Activated CD4-positive, alpha-beta T cell treated with anti-CD3 and anti-CD28 coated beads, Interleukin-2, amount 10 ng/mL, durations not matched to agents 24 days and 14 days (primary cell): Measurements from ENCODE around the gene SDK2. TPM values are rescaled to one million over a fixed set of nuclear protein-coding genes. Genes with fewer than 3 reads are reported as not detected.

Source experiments
- DNase-seq: peaks from one replicate; pipeline ENCODE4 v3.0.0; 2022
- H3K27ac Mint-ChIP-seq: one replicate; pipeline ENCODE4 v1.8.0; 2022; ENCODE audit warnings: mild to moderate bottlenecking, mixed read lengths
- H3K27me3 Mint-ChIP-seq: one replicate; pipeline ENCODE4 v1.8.0; 2022; ENCODE audit warnings: mixed read lengths
- H3K36me3 Mint-ChIP-seq: one replicate; pipeline ENCODE4 v1.8.0; 2022; ENCODE audit warnings: low read depth, mild to moderate bottlenecking, mixed read lengths
- H3K4me1 Mint-ChIP-seq: one replicate; pipeline ENCODE4 v1.8.0; 2021; ENCODE audit warnings: mixed read lengths
- H3K4me3 Mint-ChIP-seq: one replicate; pipeline ENCODE4 v1.8.0; 2022; ENCODE audit warnings: mild to moderate bottlenecking, moderate library complexity, mixed read lengths
- H3K9me3 Mint-ChIP-seq: one replicate; pipeline ENCODE4 v1.8.0; 2021; ENCODE audit warnings: mixed read lengths
- intact Hi-C: fragments of 100-400 bp; cut with micrococcal nuclease; formaldehyde crosslinking; loops from one replicate; pipeline ENCODE4 v1.15.1; 2023
- total RNA-seq: library from RNA; stranded (reverse); gene quantifications from 2 replicates; pipeline ENCODE4 v1.2.3, GENCODE V29; 2022

The SDK2 gene
- total RNA-seq, 1 donor from 2014 or later = 0.42 TPM

- no peaks in the 10 kb centered on the region for H3K9me3 Mint-ChIP-seq
- H3K36me3 Mint-ChIP-seq = no peaks in the 10 kb centered on the region
- no peaks in the 10 kb centered on the region for H3K4me1 Mint-ChIP-seq
- no peaks in the 10 kb centered on the region for H3K27me3 Mint-ChIP-seq
- no peak overlapping the region for H3K27ac Mint-ChIP-seq
- no peak for DNase-seq
- intact Hi-C loops = no loop called here
- H3K4me3 Mint-ChIP-seq = no peak overlapping the region
These were observed 137.5 kb downstream of the SDK2 start for GRCh38 chr17:73506470-73507435.

DNA sequence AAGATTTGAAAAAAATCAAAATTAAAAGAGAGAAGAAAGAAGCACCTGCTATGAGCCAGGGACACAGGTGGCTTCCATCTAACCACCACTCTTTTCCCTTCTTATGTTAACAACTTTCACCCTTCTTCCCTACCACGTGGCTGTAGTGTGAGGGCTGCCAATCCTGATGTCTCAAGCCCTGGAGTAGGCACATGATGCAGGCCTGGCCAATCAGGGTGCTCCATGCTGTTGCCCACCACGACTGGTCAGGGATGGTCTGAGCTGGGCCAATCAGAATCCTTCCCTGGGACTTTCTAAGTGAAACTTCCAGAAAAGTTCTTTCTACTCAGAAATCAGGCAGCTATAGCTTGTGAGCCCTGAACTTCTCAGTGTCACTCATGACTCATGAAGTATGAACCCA, 140.7 kb downstream of the SDK2 start:
- intact Hi-C loops = no loop called here
- no peak overlapping the region for H3K4me3 Mint-ChIP-seq
- no peak for DNase-seq
- H3K9me3 Mint-ChIP-seq = no peaks in the 10 kb centered on the region
- H3K27ac Mint-ChIP-seq = no peak overlapping the region
- no peaks in the 10 kb centered on the region for H3K4me1 Mint-ChIP-seq
- no peaks in the 10 kb centered on the region for H3K27me3 Mint-ChIP-seq
- H3K36me3 Mint-ChIP-seq = no peaks in the 10 kb centered on the region

- no peaks in the 10 kb centered on the region for H3K27me3 Mint-ChIP-seq
- no peak overlapping the region for H3K27ac Mint-ChIP-seq
- H3K4me3 Mint-ChIP-seq = no peak overlapping the region
- no peaks in the 10 kb centered on the region for H3K36me3 Mint-ChIP-seq
- intact Hi-C loops = no loop called here
- no peak for DNase-seq
- H3K4me1 Mint-ChIP-seq = no peaks in the 10 kb centered on the region
- H3K9me3 Mint-ChIP-seq = no peaks in the 10 kb centered on the region
These were observed 143.7 kb downstream of the SDK2 start for GRCh38 chr17:73500414-73500999.

DNA sequence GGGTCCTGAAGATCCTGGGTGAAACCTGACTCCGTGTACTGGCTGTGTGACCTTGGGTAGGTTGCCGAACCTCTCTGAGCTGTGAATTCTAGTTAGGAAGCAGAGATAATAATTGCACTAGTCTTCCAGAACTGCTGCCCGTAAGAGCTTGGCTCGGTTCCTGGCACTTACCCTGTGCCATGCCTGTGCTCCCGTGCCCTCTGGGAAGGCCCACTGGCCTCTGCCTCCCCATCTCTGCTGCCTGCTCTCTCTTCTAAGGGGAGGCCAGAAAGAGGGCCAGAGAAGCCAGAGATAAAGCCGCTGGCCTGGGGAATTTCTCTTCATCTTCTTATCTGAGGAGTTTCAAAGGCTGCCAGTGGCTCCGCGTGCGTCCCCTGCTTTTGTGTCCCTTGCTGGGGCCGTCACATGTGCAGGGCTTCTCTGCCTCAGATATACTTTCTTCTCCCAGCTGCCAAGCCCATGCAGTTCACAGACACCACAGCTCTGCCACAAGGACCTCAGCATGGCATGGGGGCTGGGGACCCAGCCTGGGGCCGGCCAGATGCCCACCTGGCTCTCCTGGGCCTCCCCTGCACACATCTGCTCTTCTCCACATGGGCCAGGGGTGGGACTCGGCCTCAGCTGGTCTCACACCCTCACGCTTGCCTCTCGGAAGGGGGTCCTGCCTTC, 145.2 kb downstream of the SDK2 start:
- H3K4me1 Mint-ChIP-seq = no peaks in the 10 kb centered on the region
- no peaks in the 10 kb centered on the region for H3K27me3 Mint-ChIP-seq
- H3K36me3 Mint-ChIP-seq = no peaks in the 10 kb centered on the region
- H3K4me3 Mint-ChIP-seq = no peak overlapping the region
- no peaks in the 10 kb centered on the region for H3K9me3 Mint-ChIP-seq
- intact Hi-C loops = no loop called here
- no peak overlapping the region for H3K27ac Mint-ChIP-seq
- no peak for DNase-seq

DNA sequence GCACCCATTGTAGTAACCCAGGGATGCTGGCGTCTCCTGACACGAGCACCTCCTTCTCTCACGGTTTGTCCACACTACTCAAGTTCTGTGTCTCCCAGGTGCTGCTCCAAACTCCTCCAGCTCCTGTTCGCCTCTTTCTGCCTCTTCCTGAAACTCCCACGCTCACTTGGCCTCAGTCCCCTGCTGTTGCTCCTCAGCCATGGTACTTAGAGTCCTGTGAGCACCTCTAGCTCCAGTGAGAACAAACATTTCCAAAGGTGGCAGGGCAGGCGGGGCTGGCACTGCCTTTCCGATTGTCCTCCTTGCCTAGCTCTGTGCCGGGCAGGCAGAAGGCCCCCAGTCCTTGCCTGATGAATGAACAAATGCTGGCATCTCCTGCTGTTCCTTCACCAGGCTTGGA, 146.1 kb downstream of the SDK2 start:
- H3K9me3 Mint-ChIP-seq = no peaks in the 10 kb centered on the region
- no peak overlapping the region for H3K27ac Mint-ChIP-seq
- DNase-seq = no peak
- no peaks in the 10 kb centered on the region for H3K4me1 Mint-ChIP-seq
- intact Hi-C loops = no loop called here
- H3K27me3 Mint-ChIP-seq = no peaks in the 10 kb centered on the region
- H3K36me3 Mint-ChIP-seq = no peaks in the 10 kb centered on the region
- H3K4me3 Mint-ChIP-seq = no peak overlapping the region

- Mint-ChIP-seq H3K4me1 (no peaks in the 10 kb centered on the region), H3K36me3 (no peaks in the 10 kb centered on the region), H3K4me3 (no peak overlapping the region), H3K9me3 (no peaks in the 10 kb centered on the region), H3K27ac (no peak overlapping the region), H3K27me3 (no peaks in the 10 kb centered on the region)
- intact Hi-C loops = no loop called here
- DNase-seq = no peak
These were observed 146.5 kb downstream of the SDK2 start for GRCh38 chr17:73497721-73498120.

DNA sequence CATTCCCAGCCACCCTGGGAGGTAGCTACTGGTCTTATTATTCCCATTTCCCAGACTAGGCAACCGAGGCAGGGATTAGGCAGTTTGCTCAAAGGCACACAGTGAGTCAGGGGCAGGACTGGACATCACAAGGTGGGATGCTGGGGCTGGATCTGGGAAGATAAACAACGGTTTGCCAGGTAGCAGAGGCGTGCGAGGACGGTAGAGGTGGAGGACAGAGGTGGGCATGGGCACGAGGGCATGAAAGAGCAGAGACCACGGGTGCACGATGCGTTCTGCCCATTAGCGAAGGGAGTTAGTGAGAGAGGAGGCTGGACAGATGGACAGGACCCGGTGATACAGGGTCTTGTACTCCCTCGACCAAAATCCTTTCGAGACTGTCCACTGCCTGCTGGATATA, 148.0 kb downstream of the SDK2 start:
- Mint-ChIP-seq H3K4me3 (no peak overlapping the region), H3K9me3 (no peaks in the 10 kb centered on the region), H3K27me3 (no peaks in the 10 kb centered on the region), H3K4me1 (no peaks in the 10 kb centered on the region), H3K27ac (no peak overlapping the region), H3K36me3 (no peaks in the 10 kb centered on the region)
- intact Hi-C loops = no loop called here
- DNase-seq = no peak

- Mint-ChIP-seq H3K9me3 (no peaks in the 10 kb centered on the region), H3K4me3 (no peak overlapping the region), H3K27ac (no peak overlapping the region), H3K4me1 (no peaks in the 10 kb centered on the region), H3K36me3 (no peaks in the 10 kb centered on the region), H3K27me3 (no peaks in the 10 kb centered on the region)
- intact Hi-C loops = no loop called here
- no peak for DNase-seq
These were observed 148.6 kb downstream of the SDK2 start for GRCh38 chr17:73495641-73496040.

DNA sequence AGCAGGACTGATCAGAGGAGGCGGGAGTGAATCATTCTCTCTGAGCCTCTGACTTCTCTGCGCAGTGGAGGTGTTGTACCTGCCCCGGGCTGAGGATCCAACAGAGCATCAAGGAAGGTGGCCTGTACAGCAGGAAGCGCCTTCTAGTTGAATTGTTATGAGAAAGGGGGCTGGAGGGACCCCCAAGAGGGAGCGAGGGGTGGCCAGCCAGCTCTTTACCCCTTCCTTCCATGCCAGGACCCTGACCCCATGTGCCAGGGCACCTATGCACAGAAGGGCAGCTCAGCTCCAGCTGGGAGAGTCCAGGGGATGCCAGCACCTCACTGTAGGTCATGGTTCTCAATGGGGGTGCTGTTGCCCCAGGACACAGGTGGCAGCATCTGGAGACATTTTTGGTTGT, 149.3 kb downstream of the SDK2 start:
- H3K27me3 Mint-ChIP-seq = no peaks in the 10 kb centered on the region
- H3K27ac Mint-ChIP-seq = no peak overlapping the region
- H3K36me3 Mint-ChIP-seq = no peaks in the 10 kb centered on the region
- no peak overlapping the region for H3K4me3 Mint-ChIP-seq
- intact Hi-C loops = no loop called here
- H3K4me1 Mint-ChIP-seq = no peaks in the 10 kb centered on the region
- no peaks in the 10 kb centered on the region for H3K9me3 Mint-ChIP-seq
- no peak for DNase-seq

GRCh38 chr17:73493956-73494926, 150.0 kb downstream of the SDK2 start:
- no peaks in the 10 kb centered on the region for H3K27me3 Mint-ChIP-seq
- no peaks in the 10 kb centered on the region for H3K36me3 Mint-ChIP-seq
- intact Hi-C loops = no loop called here
- H3K9me3 Mint-ChIP-seq = no peaks in the 10 kb centered on the region
- H3K4me1 Mint-ChIP-seq = no peaks in the 10 kb centered on the region
- DNase-seq = no peak
- no peak overlapping the region for H3K4me3 Mint-ChIP-seq
- no peak overlapping the region for H3K27ac Mint-ChIP-seq

- Mint-ChIP-seq H3K4me1 (no peaks in the 10 kb centered on the region), H3K36me3 (no peaks in the 10 kb centered on the region), H3K27me3 (no peaks in the 10 kb centered on the region), H3K4me3 (no peak overlapping the region), H3K9me3 (no peaks in the 10 kb centered on the region), H3K27ac (no peak overlapping the region)
- intact Hi-C loops = no loop called here
- no peak for DNase-seq
These were observed 151.1 kb downstream of the SDK2 start for GRCh38 chr17:73492821-73493814.

DNA sequence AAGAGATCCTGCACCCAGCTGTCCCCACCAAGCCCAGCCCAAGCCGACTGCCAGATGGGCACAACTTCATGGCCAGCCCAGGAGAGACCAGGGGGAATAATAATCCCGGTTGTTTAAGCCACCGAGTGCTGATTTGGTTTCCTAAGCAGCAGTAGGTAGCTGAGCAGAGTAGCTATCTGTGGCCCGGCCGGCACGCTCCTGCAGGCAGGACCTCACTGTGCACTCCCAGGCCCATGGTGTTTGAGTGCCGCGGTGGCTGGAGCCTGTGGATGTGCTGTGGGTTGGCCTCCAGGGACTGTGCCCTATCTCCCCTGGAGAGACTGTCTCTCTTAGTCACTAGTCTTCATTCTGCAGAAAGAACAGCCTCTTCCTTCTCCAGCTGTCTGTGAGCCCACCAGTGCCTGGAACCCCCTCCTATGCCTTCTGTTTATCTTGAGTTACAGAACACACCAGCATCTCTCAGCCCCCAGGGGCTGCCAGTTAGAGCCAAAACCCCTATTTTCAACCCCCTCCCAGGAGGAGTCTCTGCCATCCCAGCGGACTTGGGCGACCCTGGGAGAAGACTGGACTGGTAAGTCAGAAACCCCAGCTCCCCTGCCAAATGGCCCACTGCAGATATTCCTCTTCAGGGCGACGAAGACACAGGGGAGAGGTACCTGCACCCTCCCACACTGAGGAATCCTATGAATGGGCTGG, 152.0 kb downstream of the SDK2 start:
- Mint-ChIP-seq H3K36me3 (no peaks in the 10 kb centered on the region), H3K27ac (no peak overlapping the region), H3K27me3 (no peaks in the 10 kb centered on the region), H3K4me1 (no peaks in the 10 kb centered on the region), H3K9me3 (no peaks in the 10 kb centered on the region), H3K4me3 (no peak overlapping the region)
- no peak for DNase-seq
- intact Hi-C loops = no loop called here
